Prostate gland (tissue), 2 donors: ENCODE results near the gene SV2B. TPM values are rescaled to one million over a fixed set of nuclear protein-coding genes. Genes with fewer than 3 reads are reported as not detected.

Source experiments
- DNase-seq: peaks from one replicate; pipeline ENCODE4 v3.0.0-alpha.2; 2019; ENCODE audit warnings: low spot score
- H3K27ac ChIP-seq, 2 donors: fragments of 200-600 bp; sonication (generic); 2 replicates each; pipeline ENCODE4 v1.5.1; 2017 to 2019
- H3K27me3 ChIP-seq: fragments of 200-600 bp; sonication (generic); replicated peaks from 2 replicates; pipeline ENCODE4 v1.5.1; 2019; ENCODE audit not compliant: insufficient read depth
- H3K36me3 ChIP-seq, 2 donors: fragments of 200-600 bp; sonication (generic); 1 replicate in 1 of 2; 2 replicates in 1 of 2; pipeline versions ENCODE4 v1.5.1 to v1.8.1; 2017 to 2019
- H3K4me1 ChIP-seq: fragments of 200-600 bp; sonication (generic); replicated peaks from 2 replicates; pipeline ENCODE4 v1.5.1; 2019
- H3K4me3 ChIP-seq, 2 donors: fragments of 200-600 bp; sonication (generic); 2 replicates each; pipeline ENCODE4 v1.5.1; 2017 to 2019
- H3K9me3 ChIP-seq: fragments of 200-600 bp; sonication (generic); 2 replicates; pipeline ENCODE4 v1.5.1; 2017
- POLR2A ChIP-seq: fragments of 450-650 bp; IDR thresholded peaks from one replicate; pipeline ENCODE4 v1.6.1; 2016; ENCODE audit warnings: antibody characterized with exemption, mild to moderate bottlenecking
- POLR2AphosphoS5 ChIP-seq: sonication (generic); formaldehyde crosslinking; IDR thresholded peaks from one replicate; pipeline ENCODE4 v1.6.1; 2017; ENCODE audit warnings: antibody characterized with exemption
- WGBS: methylation state at CpG from one replicate; pipeline ENCODE4 v1.1.5; 2018; 5-methylcytosine and 5-hydroxymethylcytosine counted together
- intact Hi-C: fragments of 100-400 bp; cut with DNase I; formaldehyde crosslinking; loops from one replicate; pipeline ENCODE4 v1.14.2; 2022
- total RNA-seq, 2 donors: library from RNA; depleted of rRNA; stranded (reverse); fragments of >200 nt; gene quantifications; one replicate each; pipeline ENCODE4 v1.1.0, GENCODE V29; 2016
- TF ChIP-seq, protein P1 (sequence below), 4 experiments: fragments of 200-600 bp in 2 of 4; fragments of 450-650 bp in 2 of 4; sonication (generic) in 2 of 4; IDR thresholded peaks; 1 replicate in 3 of 4; 2 replicates in 1 of 4; pipeline ENCODE4 v1.5.1; 2016 to 2019; ENCODE audit warnings: antibody characterized with exemption in 4 of 4, mild to moderate bottlenecking in 2 of 4, moderate library complexity in 2 of 4

The SV2B gene
- total RNA-seq, 2 donors from 2014 or later: 2.3 to 5.4 TPM

DNA sequence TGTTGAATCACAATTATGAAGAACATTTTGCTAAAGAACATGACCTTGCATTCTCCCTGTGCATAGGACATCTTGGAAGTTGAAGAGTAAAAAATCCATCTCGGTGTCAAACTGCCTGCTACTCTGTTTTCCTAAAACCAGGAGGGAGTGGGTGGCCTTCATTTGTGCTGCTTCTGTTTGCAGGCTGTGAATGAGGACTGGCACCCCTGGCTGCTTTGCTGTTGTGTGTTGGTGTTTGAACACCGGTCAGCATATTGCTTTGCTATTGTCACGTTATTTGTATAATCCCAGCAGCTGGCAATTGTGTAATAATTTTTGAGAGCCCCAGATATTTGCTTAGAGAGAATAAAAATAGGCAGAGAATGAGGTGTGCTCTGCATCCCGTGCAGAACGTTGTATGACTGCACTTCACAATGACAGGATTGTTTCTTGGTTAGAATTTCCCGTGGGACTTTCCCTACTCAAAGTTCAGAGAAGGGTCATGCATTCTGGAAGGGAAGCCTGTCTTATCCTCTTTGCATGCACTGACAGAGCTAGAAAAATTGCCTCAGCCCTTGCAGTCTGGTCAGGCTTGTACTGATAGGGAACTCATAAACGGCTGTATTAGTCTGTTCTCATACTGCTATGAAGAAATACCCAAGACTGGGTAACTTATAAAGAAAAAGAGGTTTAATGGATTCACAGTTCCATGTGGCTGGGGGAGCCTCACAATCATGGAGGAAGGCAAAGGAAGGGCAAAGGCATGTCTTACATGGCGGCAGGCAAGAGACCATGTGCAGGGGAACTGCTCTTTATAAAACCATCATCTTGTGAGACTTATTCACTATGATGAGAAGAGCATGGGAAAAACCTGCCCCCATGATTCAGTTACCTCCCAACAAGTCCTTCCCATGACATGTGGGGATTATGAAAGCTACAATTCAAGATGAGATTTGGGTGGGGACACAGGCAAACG is 16.3 kb downstream of the SV2B start:
- no peak for TF ChIP-seq POLR2A
- TF ChIP-seq POLR2AphosphoS5: peak; percentile 79
- Histone ChIP-seq H3K27me3 (no peaks in the 10 kb centered on the region), H3K27ac (peak overlapping the region in 1 of 2 donors; percentile 34), H3K36me3 (no peaks in the 10 kb centered on the region), H3K9me3 (no peaks in the 10 kb centered on the region), H3K4me1 (peaks cover 3% of the 10 kb centered on the region), H3K4me3 (no peak overlapping the region)
- WGBS: 29% methylated on average over 9 of the region's 9 CpGs
- peak; percentile 43 for DNase-seq
- intact Hi-C loops: no loop called here

DNA sequence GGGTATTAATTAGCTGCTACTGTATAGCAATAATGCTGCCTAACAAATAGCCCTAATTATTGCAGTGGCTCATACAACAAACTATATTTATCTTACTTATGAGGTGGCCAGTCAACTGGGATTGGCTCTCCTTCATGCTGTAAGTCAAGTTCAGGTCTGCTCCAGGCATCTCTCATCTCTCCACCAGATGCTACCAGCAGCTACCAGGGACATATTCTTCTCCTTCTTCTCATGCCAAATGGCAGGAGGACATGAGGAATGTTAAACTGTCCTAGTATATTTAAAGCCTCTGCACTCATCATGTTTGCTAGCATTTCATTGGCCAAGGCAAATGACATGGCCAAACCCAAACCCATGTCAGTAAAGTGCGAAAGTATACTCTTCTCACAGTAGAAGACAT is 17.3 kb downstream of the SV2B start:
- WGBS: 81% methylated on average over 1 of the region's 1 CpG
- no peaks in the 10 kb centered on the region for H3K27me3 ChIP-seq

DNA sequence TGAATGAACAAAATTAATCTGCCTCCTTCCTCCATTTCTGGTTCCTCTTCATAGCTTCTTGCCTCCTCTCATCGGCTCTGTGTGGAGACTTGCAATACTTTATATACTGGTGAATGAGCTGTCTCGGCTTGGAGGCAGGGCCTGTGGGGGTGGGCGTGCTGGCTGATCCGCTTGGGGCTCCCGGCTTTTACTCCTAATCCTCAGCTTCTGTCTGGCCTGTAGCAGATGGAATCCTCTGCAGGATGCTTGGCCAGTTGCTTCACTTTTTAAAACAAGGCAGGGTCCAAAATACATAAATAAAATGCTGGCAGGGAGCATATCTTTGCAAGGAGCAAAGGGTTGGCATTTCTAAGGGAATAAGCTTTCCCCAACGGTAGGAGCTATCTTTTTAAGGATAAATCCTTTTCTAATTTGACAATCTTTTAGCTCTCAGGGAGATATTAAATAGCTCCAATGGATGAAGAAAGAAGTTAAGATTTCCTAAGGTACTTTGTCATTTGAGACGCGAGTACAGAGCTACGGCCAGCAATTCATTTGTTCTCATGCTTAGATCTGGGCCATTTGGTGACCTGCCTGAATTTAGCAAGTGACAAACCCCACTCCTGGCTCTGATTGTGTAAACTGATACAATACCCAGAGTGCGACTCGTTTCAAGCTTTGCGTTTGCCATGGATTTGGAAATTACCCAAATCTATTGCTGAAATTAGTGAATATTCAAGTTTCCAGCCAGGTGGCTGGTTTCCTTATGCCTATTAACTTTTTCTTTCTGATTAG is 18.9 kb downstream of the SV2B start:
- H3K9me3 ChIP-seq: no peaks in the 10 kb centered on the region
- DNase-seq: no peak
- H3K27ac ChIP-seq: no peak overlapping the region
- H3K27me3 ChIP-seq: no peaks in the 10 kb centered on the region
- no peak overlapping the region for H3K4me3 ChIP-seq
- intact Hi-C loops: no loop called here
- WGBS: 32% methylated on average over 12 of the region's 12 CpGs
- H3K4me1 ChIP-seq: peaks cover 3% of the 10 kb centered on the region
- TF ChIP-seq POLR2A (no peak), POLR2AphosphoS5 (no peak)
- TF ChIP-seq, protein P1, sequence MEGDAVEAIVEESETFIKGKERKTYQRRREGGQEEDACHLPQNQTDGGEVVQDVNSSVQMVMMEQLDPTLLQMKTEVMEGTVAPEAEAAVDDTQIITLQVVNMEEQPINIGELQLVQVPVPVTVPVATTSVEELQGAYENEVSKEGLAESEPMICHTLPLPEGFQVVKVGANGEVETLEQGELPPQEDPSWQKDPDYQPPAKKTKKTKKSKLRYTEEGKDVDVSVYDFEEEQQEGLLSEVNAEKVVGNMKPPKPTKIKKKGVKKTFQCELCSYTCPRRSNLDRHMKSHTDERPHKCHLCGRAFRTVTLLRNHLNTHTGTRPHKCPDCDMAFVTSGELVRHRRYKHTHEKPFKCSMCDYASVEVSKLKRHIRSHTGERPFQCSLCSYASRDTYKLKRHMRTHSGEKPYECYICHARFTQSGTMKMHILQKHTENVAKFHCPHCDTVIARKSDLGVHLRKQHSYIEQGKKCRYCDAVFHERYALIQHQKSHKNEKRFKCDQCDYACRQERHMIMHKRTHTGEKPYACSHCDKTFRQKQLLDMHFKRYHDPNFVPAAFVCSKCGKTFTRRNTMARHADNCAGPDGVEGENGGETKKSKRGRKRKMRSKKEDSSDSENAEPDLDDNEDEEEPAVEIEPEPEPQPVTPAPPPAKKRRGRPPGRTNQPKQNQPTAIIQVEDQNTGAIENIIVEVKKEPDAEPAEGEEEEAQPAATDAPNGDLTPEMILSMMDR (IDR thresholded peaks at IDR 0.05): no peak
- H3K36me3 ChIP-seq: no peaks in the 10 kb centered on the region

More for the DNA sequence above, 17.3 kb downstream of the SV2B start:
- TF ChIP-seq, protein P1 (IDR thresholded peaks at IDR 0.05): no peak
- no peak for TF ChIP-seq POLR2AphosphoS5
- no peak for TF ChIP-seq POLR2A
- H3K27ac ChIP-seq: no peak overlapping the region
- no peak overlapping the region for H3K4me3 ChIP-seq
- DNase-seq: no peak
- H3K9me3 ChIP-seq: no peaks in the 10 kb centered on the region
- H3K4me1 ChIP-seq: peaks cover 3% of the 10 kb centered on the region
- H3K36me3 ChIP-seq: no peaks in the 10 kb centered on the region
- intact Hi-C loops: no loop called here

DNA sequence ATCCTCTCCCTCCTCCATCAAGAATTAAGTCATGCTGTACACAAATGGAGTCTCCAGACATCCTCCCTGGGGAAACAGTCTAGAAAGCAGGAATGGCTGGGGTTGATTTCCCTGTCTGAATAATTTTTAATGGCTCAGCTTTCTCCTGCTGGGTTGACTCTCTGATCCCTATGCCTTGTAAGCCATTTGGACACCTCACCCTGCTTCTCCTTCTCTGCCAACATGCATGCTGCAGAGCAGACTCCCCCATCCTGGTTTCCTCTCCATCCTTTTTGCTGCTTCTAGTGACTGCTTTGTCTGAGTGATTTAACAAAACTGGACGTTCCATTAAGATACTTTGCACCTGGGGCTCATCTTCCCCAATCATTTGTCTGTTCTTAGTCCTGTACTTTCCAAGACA is 22.2 kb downstream of the SV2B start:
- intact Hi-C loops: no loop called here
- Histone ChIP-seq H3K27me3 (no peaks in the 10 kb centered on the region), H3K9me3 (no peaks in the 10 kb centered on the region), H3K27ac (no peak overlapping the region), H3K4me3 (no peak overlapping the region), H3K36me3 (no peaks in the 10 kb centered on the region), H3K4me1 (no peaks in the 10 kb centered on the region)
- no peak for DNase-seq
- WGBS: 79% methylated on average over 1 of the region's 1 CpG
- TF ChIP-seq, protein P1 (IDR thresholded peaks at IDR 0.05): no peak
- TF ChIP-seq POLR2A: no peak
- no peak for TF ChIP-seq POLR2AphosphoS5

DNA sequence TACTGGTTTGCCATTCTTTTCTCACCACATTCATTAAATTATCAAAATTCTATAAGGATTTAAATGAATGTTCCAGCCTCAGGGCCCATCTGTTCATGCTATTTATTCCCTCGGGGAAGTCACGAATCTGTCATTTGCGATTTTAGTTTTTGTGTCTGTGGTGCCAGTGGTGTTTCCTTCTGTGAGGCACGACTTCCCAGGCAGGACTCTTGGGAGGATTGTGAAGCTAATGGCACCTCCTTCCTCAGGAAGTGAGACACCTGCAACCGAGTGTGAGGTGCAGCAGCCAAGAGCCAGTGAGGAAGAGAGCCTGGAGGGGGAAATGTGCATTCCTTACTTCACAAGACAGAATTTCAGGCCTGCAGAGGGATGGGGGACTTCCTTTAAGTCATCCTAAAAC is 24.1 kb downstream of the SV2B start:
- Histone ChIP-seq H3K4me1 (no peaks in the 10 kb centered on the region), H3K36me3 (no peaks in the 10 kb centered on the region), H3K27me3 (no peaks in the 10 kb centered on the region), H3K27ac (no peak overlapping the region), H3K4me3 (no peak overlapping the region), H3K9me3 (no peaks in the 10 kb centered on the region)
- DNase-seq: no peak
- intact Hi-C loops: no loop called here
- TF ChIP-seq POLR2A: no peak
- no peak for TF ChIP-seq POLR2AphosphoS5
- TF ChIP-seq, protein P1 (IDR thresholded peaks at IDR 0.05): no peak
- 37% methylated on average over 5 of the region's 5 CpGs for WGBS
